Measurements from ENCODE around the gene GALNT17.

DNA sequence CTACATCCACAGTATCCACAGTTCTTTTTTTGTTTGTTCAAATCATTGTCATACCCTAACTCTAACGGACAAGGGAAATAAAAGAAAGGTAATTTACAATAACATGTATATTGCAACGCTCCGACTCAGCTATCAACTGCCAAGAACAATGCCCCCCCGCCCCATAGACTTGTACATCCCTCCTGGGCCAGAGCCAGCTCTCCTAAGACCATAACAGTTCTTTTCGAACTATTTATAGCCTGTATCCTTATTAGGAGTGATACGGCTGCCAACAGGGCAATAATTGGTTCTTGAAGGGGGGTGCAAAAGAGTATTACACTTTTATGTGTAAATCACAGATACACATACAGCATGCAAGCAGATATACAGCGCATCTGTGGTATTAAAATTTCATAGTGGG lies 495.7 kb downstream of the GALNT17 start:
- TF ChIP-seq ZNF274 (IDR thresholded peaks at IDR 0.05; ENCODE audit: low read depth, low read length) (no peak), SUZ12 (IDR thresholded peaks at IDR 0.05; ENCODE audit: extremely low read depth, insufficient read depth, insufficient read length) (no peak), YY1 (IDR thresholded peaks at IDR 0.05; ENCODE audit: insufficient read depth, insufficient read length) (no peak)
